H9 (cell line): ENCODE results near the gene MTMR3. TPM values are rescaled to one million over a fixed set of nuclear protein-coding genes. Genes with fewer than 3 reads are reported as not detected.

Experiments used
- DNase-seq: peaks from one replicate; pipeline ENCODE4 v3.0.0-alpha.2; 2017
- H2AFZ ChIP-seq: one replicate; pipeline ENCODE4 v1.6.1; 2013; ENCODE audit warnings: mild to moderate bottlenecking, low read length, control low read depth, moderate library complexity
- H2AK5ac ChIP-seq: 2 replicates; pipeline ENCODE4 v1.6.1; 2013; ENCODE audit warnings: low read length, control low read depth, mixed read lengths; ENCODE audit not compliant: insufficient read length
- H2BK120ac ChIP-seq: one replicate; pipeline ENCODE4 v1.6.1; 2013; ENCODE audit warnings: low read depth, mild to moderate bottlenecking, low read length, control low read depth, inconsistent platforms; ENCODE audit not compliant: poor library complexity, severe bottlenecking
- H2BK12ac ChIP-seq: 2 replicates; pipeline ENCODE4 v1.6.1; 2013; ENCODE audit warnings: low read length, control low read depth, mixed read lengths, low read depth; ENCODE audit not compliant: insufficient read length
- H2BK15ac ChIP-seq: 2 replicates; pipeline ENCODE4 v1.6.1; 2013; ENCODE audit warnings: low read depth, low read length, control low read depth
- H2BK20ac ChIP-seq: one replicate; pipeline ENCODE4 v1.6.1; 2013; ENCODE audit warnings: low read depth, mild to moderate bottlenecking, low read length, control low read depth, inconsistent platforms; ENCODE audit not compliant: poor library complexity, severe bottlenecking
- H2BK5ac ChIP-seq: 2 replicates; pipeline ENCODE4 v1.6.1; 2013; ENCODE audit warnings: low read length, control low read depth, mixed read lengths; ENCODE audit not compliant: insufficient read length
- H3K14ac ChIP-seq: 2 replicates; pipeline ENCODE4 v1.6.1; 2013; ENCODE audit warnings: low read length, control low read depth; ENCODE audit not compliant: insufficient read depth
- H3K18ac ChIP-seq: 2 replicates; pipeline ENCODE4 v1.6.1; 2013; ENCODE audit warnings: low read depth, mild to moderate bottlenecking, mixed read lengths, low read length, control low read depth; ENCODE audit not compliant: insufficient read length
- H3K23ac ChIP-seq: 2 replicates; pipeline ENCODE4 v1.6.1; 2013; ENCODE audit warnings: low read length, control low read depth, mixed read lengths, low read depth; ENCODE audit not compliant: insufficient read length
- H3K23me2 ChIP-seq: 2 replicates; pipeline ENCODE4 v1.6.1; 2013; ENCODE audit warnings: low read depth, mild to moderate bottlenecking, mixed read lengths, low read length, control low read depth; ENCODE audit not compliant: insufficient read length, poor library complexity, severe bottlenecking
- H3K27ac ChIP-seq: 2 replicates; pipeline ENCODE4 v1.5.1; 2013; ENCODE audit warnings: low read length, control low read depth, mixed read lengths, low read depth; ENCODE audit not compliant: insufficient read length
- H3K27me3 ChIP-seq: 2 replicates; pipeline ENCODE4 v1.6.1; 2013; ENCODE audit warnings: low read length, control low read depth, inconsistent platforms; ENCODE audit not compliant: insufficient read depth
- H3K4ac ChIP-seq: 2 replicates; pipeline ENCODE4 v1.6.1; 2013; ENCODE audit warnings: low read depth, mild to moderate bottlenecking, control low read depth, inconsistent platforms, low read length, moderate library complexity
- H3K4me1 ChIP-seq: 2 replicates; pipeline ENCODE4 v1.6.1; 2013; ENCODE audit warnings: low read length, control low read depth, inconsistent platforms; ENCODE audit not compliant: insufficient read depth
- H3K4me2 ChIP-seq: 2 replicates; pipeline ENCODE4 v1.6.1; 2013; ENCODE audit warnings: low read length, control low read depth, mixed read lengths; ENCODE audit not compliant: insufficient read length, insufficient read depth
- H3K56ac ChIP-seq: 2 replicates; pipeline ENCODE4 v1.6.1; 2013; ENCODE audit warnings: low read depth, mild to moderate bottlenecking, mixed read lengths, low read length, control low read depth; ENCODE audit not compliant: insufficient read length
- H3K79me1 ChIP-seq: 2 replicates; pipeline ENCODE4 v1.6.1; 2013; ENCODE audit warnings: low read depth, mild to moderate bottlenecking, moderate library complexity, low read length, control low read depth, inconsistent platforms; ENCODE audit not compliant: insufficient read depth, poor library complexity, severe bottlenecking
- H3K79me2 ChIP-seq: 2 replicates; pipeline ENCODE4 v1.6.1; 2013; ENCODE audit warnings: low read length, control low read depth, inconsistent platforms; ENCODE audit not compliant: insufficient read depth
- H3K9ac ChIP-seq: 2 replicates; pipeline ENCODE4 v1.6.1; 2013; ENCODE audit warnings: low read length, control low read depth, mixed read lengths; ENCODE audit not compliant: insufficient read length; ENCODE audit errors: extremely low read depth
- H3K9me3 ChIP-seq: one replicate; pipeline ENCODE4 v1.6.1; 2013; ENCODE audit warnings: low read depth, low read length, inconsistent platforms; ENCODE audit not compliant: control insufficient read depth
- H3T11ph ChIP-seq: one replicate; pipeline ENCODE4 v1.6.1; 2013; ENCODE audit warnings: mild to moderate bottlenecking, low read length, control low read depth, inconsistent platforms
- H4K20me1 ChIP-seq: one replicate; pipeline ENCODE4 v1.6.1; 2013; ENCODE audit not compliant: control insufficient read depth, insufficient read length, insufficient read depth
- H4K5ac ChIP-seq: 2 replicates; pipeline ENCODE4 v1.6.1; 2013; ENCODE audit warnings: low read depth, mild to moderate bottlenecking, mixed read lengths, low read length, control low read depth; ENCODE audit not compliant: insufficient read length
- H4K8ac ChIP-seq: replicated peaks from 2 replicates; pipeline ENCODE4 v1.6.1; 2013; ENCODE audit warnings: low read length, control low read depth, mixed read lengths, low read depth; ENCODE audit not compliant: insufficient read length
- H4K91ac ChIP-seq: 2 replicates; pipeline ENCODE4 v1.6.1; 2013; ENCODE audit warnings: low read depth, mild to moderate bottlenecking, moderate library complexity, mixed read lengths, low read length, control low read depth; ENCODE audit not compliant: insufficient read length
- H3K27ac Mint-ChIP-seq, 3 experiments: 2 replicates in 2 of 3; 3 replicates in 1 of 3; pipeline ENCODE4 v1.8.0; 2020 to 2021; ENCODE audit warnings: mixed read lengths in 3 of 3, mild to moderate bottlenecking in 1 of 3, moderate library complexity in 1 of 3
- H3K27me3 Mint-ChIP-seq: 2 replicates; pipeline ENCODE4 v1.8.0; 2021; ENCODE audit warnings: low read depth, mild to moderate bottlenecking, moderate library complexity, mixed read lengths
- H3K36me3 Mint-ChIP-seq, 3 experiments: 2 replicates in 2 of 3; 3 replicates in 1 of 3; pipeline ENCODE4 v1.8.0; 2020 to 2021; ENCODE audit warnings: low read depth in 3 of 3, mixed read lengths in 3 of 3; ENCODE audit not compliant: insufficient read depth in 1 of 3
- H3K4me1 Mint-ChIP-seq, 2 experiments: 2 replicates each; pipeline ENCODE4 v1.8.0; 2020; ENCODE audit warnings: mixed read lengths in 2 of 2
- H3K4me3 Mint-ChIP-seq, 2 experiments: 2 replicates in 1 of 2; 3 replicates in 1 of 2; pipeline ENCODE4 v1.8.0; 2020 to 2021; ENCODE audit warnings: mild to moderate bottlenecking in 2 of 2, mixed read lengths in 2 of 2, moderate library complexity in 1 of 2
- H3K9me3 Mint-ChIP-seq, 2 experiments: 2 replicates in 1 of 2; 3 replicates in 1 of 2; pipeline ENCODE4 v1.8.0; 2020; ENCODE audit warnings: mild to moderate bottlenecking in 2 of 2, mixed read lengths in 2 of 2, moderate library complexity in 1 of 2
- WGBS: extraction: QIAGEN DNeasy Blood & Tissue Kit; methylation state at CpG from one replicate; pipeline ENCODE4 v1.1.7; 2013; ENCODE audit warnings: missing lambda C conversion rate, low lambda C conversion rate, mixed read lengths; ENCODE audit not compliant: insufficient read length; ENCODE audit errors: extremely low coverage; 5-methylcytosine and 5-hydroxymethylcytosine counted together
- long read RNA-seq: library from polyadenylated mRNA; unstranded; transcript quantifications from one replicate; pipeline ENCODE4 v2.0.0, GENCODE V29; 2020
- total RNA-seq: library from RNA; stranded (reverse); gene quantifications from 2 replicates; pipeline ENCODE4 v1.2.1, GENCODE V29; 2021
- TF ChIP-seq, protein P1 (sequence below): fragments of 200-600 bp; sonication (generic); conservative IDR thresholded peaks from 3 replicates; pipeline ENCODE4 v1.8.0; 2021; ENCODE audit warnings: antibody characterized with exemption, mild to moderate bottlenecking

MTMR3 gene
- total RNA-seq, result 18.9 and 19.8 TPM in 2 replicates
- long read RNA-seq, full-length matches to known transcripts, result 12 of 33 reads
- long read RNA-seq, partial matches to known transcripts, result 7 of 33 reads
- long read RNA-seq, other reads (novel, unspliced or antisense), result 14 of 33 reads

DNA sequence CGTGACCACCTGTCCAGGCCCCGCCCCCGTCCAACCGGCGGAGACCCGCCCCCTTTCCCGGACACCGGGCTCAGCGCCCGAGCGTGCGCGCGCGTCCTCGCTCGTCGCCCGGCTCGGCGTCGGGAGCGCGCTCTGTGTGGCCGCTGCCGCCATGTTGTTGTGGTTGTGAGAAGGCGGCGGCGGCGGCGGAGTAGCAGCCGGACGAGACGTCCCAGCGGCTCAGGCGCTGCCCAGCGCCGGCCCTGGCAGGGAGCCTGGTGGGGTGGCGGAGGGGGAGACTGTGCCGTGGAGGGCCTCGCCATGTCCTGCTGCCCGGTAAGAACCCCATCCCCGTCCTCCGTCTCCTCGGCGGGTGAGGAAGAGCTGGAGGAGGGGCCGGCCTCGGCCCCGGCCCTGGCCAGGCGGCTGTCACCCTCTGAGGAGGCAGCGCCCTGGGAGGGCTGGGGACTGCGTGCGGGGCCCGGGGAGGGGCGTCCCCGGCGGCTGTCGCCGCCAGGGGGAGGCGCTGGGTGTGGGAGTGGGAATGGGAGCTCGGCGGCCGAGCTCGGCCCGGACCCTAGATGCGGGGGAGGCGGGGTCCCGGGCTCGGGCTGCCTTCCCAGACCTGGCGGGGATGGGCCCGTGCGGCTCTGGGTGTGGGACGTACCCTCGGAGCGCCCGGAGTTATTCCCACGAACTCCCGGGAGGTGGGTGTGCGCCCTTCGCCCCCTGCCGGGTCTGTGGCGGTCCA lies at the start of gene MTMR3:
Gene MTMR3 (plus strand): TSS at position 130 of the 730 bp plus-strand sequence. CDS start 87,886 bp downstream, outside the sequence.
- Mint-ChIP-seq H3K27me3 (peaks cover 2% of the 10 kb centered on the region; the same call in 1 of the 2 replicates), H3K4me1 (peaks cover 7% of the 10 kb centered on the region in 2 experiments; a peak in 3 of 4 replicates)

More for the DNA sequence above, at the start of gene MTMR3:
- Histone ChIP-seq H2BK120ac (no peak within 1 kb of the TSS), H4K91ac (no peak within 1 kb of the TSS), H2BK15ac (no peak within 1 kb of the TSS), H3K4me1 (no peaks in the 10 kb centered on the region), H3K23ac (no peak within 1 kb of the TSS), H3K18ac (peak within 1 kb of the TSS; percentile 98), H3K23me2 (peaks cover 2% of the 10 kb centered on the region), H3K4ac (no peak within 1 kb of the TSS), H2AK5ac (no peak within 1 kb of the TSS), H2BK12ac (no peak within 1 kb of the TSS), H4K8ac (no peak within 1 kb of the TSS), H3K27me3 (no peaks in the 10 kb centered on the region), H3T11ph (no peak within 1 kb of the TSS), H2AFZ (no peak within 1 kb of the TSS), H3K56ac (no peak within 1 kb of the TSS), H4K20me1 (no peaks in the 10 kb centered on the region), H3K14ac (peak within 1 kb of the TSS; percentile 91; the same call in 1 of the 2 replicates), H3K79me1 (no peaks in the 10 kb centered on the region), H3K79me2 (peaks cover 5% of the 10 kb centered on the region; the same call in 1 of the 2 replicates), H2BK20ac (no peak within 1 kb of the TSS), H3K4me2 (peak within 1 kb of the TSS; percentile 85), H2BK5ac (no peak within 1 kb of the TSS), H3K9me3 (no peaks in the 10 kb centered on the region), H3K9ac (peak within 1 kb of the TSS; percentile 90), H4K5ac (no peak within 1 kb of the TSS), H3K27ac (no peak within 1 kb of the TSS)
- Mint-ChIP-seq H3K27ac (peak within 1 kb of the TSS in 2 of 3 experiments; percentile 71 to 73; a peak in 3 of 7 replicates), H3K9me3 (no peaks in the 10 kb centered on the region), H3K36me3 (no peaks in the 10 kb centered on the region), H3K4me3 (peak within 1 kb of the TSS; percentile 85 to 94)
- no CpG with 5 or more reads among the region's 82 CpGs for WGBS
- peak; percentile 95 for DNase-seq
- TF ChIP-seq, protein P1, sequence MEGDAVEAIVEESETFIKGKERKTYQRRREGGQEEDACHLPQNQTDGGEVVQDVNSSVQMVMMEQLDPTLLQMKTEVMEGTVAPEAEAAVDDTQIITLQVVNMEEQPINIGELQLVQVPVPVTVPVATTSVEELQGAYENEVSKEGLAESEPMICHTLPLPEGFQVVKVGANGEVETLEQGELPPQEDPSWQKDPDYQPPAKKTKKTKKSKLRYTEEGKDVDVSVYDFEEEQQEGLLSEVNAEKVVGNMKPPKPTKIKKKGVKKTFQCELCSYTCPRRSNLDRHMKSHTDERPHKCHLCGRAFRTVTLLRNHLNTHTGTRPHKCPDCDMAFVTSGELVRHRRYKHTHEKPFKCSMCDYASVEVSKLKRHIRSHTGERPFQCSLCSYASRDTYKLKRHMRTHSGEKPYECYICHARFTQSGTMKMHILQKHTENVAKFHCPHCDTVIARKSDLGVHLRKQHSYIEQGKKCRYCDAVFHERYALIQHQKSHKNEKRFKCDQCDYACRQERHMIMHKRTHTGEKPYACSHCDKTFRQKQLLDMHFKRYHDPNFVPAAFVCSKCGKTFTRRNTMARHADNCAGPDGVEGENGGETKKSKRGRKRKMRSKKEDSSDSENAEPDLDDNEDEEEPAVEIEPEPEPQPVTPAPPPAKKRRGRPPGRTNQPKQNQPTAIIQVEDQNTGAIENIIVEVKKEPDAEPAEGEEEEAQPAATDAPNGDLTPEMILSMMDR, result peak; percentile 51
